GM12891 (cell line): Measurements from ENCODE around the gene CDH4.

Experiments used
- DNase-seq: peaks from one replicate; pipeline ENCODE4 v3.0.0; 2011; ENCODE audit warnings: low spot score; ENCODE audit not compliant: insufficient read length
- FAIRE-seq: peaks from 2 replicates; lab custom pipeline; 2011; peaks lifted over from hg19 to GRCh38; lab: Jason Lieb, UNC
- PAX5 ChIP-seq: IDR thresholded peaks from 2 replicates; pipeline ENCODE4 v1.6.1; 2011; ENCODE audit warnings: low read length, moderate library complexity, mild to moderate bottlenecking; ENCODE audit not compliant: insufficient read depth, severe bottlenecking
- POLR2A ChIP-seq: IDR thresholded peaks from 2 replicates; pipeline ENCODE4 v1.6.1; 2011; ENCODE audit warnings: low read depth, low read length, control low read depth
- POLR2AphosphoS5 ChIP-seq: IDR thresholded peaks from 2 replicates; pipeline ENCODE4 v1.6.1; 2011; ENCODE audit warnings: low read depth, low read length, control low read depth
- POU2F2 ChIP-seq: IDR thresholded peaks from 2 replicates; pipeline ENCODE4 v1.6.1; 2011; ENCODE audit warnings: low read depth, mild to moderate bottlenecking, control low read depth, low read length, moderate library complexity
- SPI1 ChIP-seq: IDR thresholded peaks from 2 replicates; pipeline ENCODE4 v1.6.1; 2011; ENCODE audit warnings: low read depth, low read length, control low read depth
- TAF1 ChIP-seq: IDR thresholded peaks from 2 replicates; pipeline ENCODE4 v1.6.1; 2011; ENCODE audit warnings: low read depth, low read length, control low read depth

The CDH4 gene

GRCh38 chr20:61655591-61655990, 403.5 kb downstream of the CDH4 start:
- DNase-seq (no peak), FAIRE-seq (no peak)
- TF ChIP-seq POU2F2 (no peak), SPI1 (no peak), PAX5 (no peak), POLR2A (no peak), POLR2AphosphoS5 (no peak), TAF1 (no peak)

- DNase-seq (no peak), FAIRE-seq (no peak)
- no peak for TF ChIP-seq POLR2A
- no peak for TF ChIP-seq POLR2AphosphoS5
- TF ChIP-seq TAF1: no peak
- TF ChIP-seq POU2F2: no peak
- no peak for TF ChIP-seq PAX5
- TF ChIP-seq SPI1: no peak
Measured at GRCh38 chr20:61656198-61656597, 404.1 kb downstream of the CDH4 start.

GRCh38 chr20:61657721-61658377, 405.8 kb downstream of the CDH4 start:
- DNase-seq: no peak
- no peak for FAIRE-seq
- TF ChIP-seq SPI1: no peak
- TF ChIP-seq POU2F2: no peak
- TF ChIP-seq POLR2A: no peak
- no peak for TF ChIP-seq POLR2AphosphoS5
- TF ChIP-seq PAX5: no peak
- no peak for TF ChIP-seq TAF1

GRCh38 chr20:61658563-61658962, 406.5 kb downstream of the CDH4 start:
- no peak for FAIRE-seq
- DNase-seq: no peak
- TF ChIP-seq POU2F2 (no peak), POLR2A (no peak), PAX5 (no peak), SPI1 (no peak), POLR2AphosphoS5 (no peak), TAF1 (no peak)

- FAIRE-seq (no peak), DNase-seq (no peak)
- no peak for TF ChIP-seq PAX5
- no peak for TF ChIP-seq POLR2A
- TF ChIP-seq POLR2AphosphoS5: no peak
- no peak for TF ChIP-seq SPI1
- TF ChIP-seq TAF1: no peak
- no peak for TF ChIP-seq POU2F2
Measured at GRCh38 chr20:61659246-61659993, 407.4 kb downstream of the CDH4 start.

GRCh38 chr20:61659994-61660346, 407.9 kb downstream of the CDH4 start:
- DNase-seq: no peak
- TF ChIP-seq POU2F2: no peak
- TF ChIP-seq SPI1: no peak
- no peak for TF ChIP-seq POLR2AphosphoS5
- no peak for TF ChIP-seq POLR2A
- no peak for TF ChIP-seq PAX5
- no peak for TF ChIP-seq TAF1
- no peak for FAIRE-seq

GRCh38 chr20:61660559-61660958, 408.5 kb downstream of the CDH4 start:
- TF ChIP-seq POU2F2: no peak
- TF ChIP-seq PAX5: no peak
- no peak for TF ChIP-seq SPI1
- no peak for TF ChIP-seq POLR2AphosphoS5
- TF ChIP-seq POLR2A: no peak
- TF ChIP-seq TAF1: no peak
- DNase-seq (no peak), FAIRE-seq (no peak)

- FAIRE-seq (no peak), DNase-seq (no peak)
- TF ChIP-seq POLR2AphosphoS5 (no peak), TAF1 (no peak), POU2F2 (no peak)
Measured at GRCh38 chr20:61661025-61661424, 409.0 kb downstream of the CDH4 start.

- no peak for TF ChIP-seq SPI1
- TF ChIP-seq POLR2AphosphoS5: no peak
- no peak for TF ChIP-seq POLR2A
- no peak for TF ChIP-seq PAX5
- no peak for TF ChIP-seq TAF1
- no peak for TF ChIP-seq POU2F2
- FAIRE-seq: no peak
- DNase-seq: no peak
Measured at GRCh38 chr20:61661583-61661982, 409.5 kb downstream of the CDH4 start.
